HepG2 (cell line): ENCODE data around the gene DDX28. TPM values are rescaled to one million over a fixed set of nuclear protein-coding genes. Genes with fewer than 3 reads are reported as not detected.
"Not testable (repeated sequence)": the region's sequence is repeated elsewhere in the genome, so short reads cannot be mapped to it uniquely, and the experiment has no call there.

Source experiments
- FOXA1 ChIP-seq, 2 experiments: fragments of 450-650 bp in 1 of 2; sonication (generic) in 1 of 2; formaldehyde crosslinking in 1 of 2; IDR thresholded peaks; 2 replicates each; pipeline versions ENCODE4 v1.4.0 to v1.6.1; 2016 to 2020; ENCODE audit warnings: missing genetic modification reagents in 1 of 2
- FOXK1 ChIP-seq: sonication (generic); formaldehyde crosslinking; IDR thresholded peaks from 2 replicates; pipeline ENCODE4 v1.4.0; 2020; ENCODE audit warnings: low read depth, missing genetic modification reagents, borderline replicate concordance
- FOXK2 ChIP-seq: fragments of 450-650 bp; IDR thresholded peaks from 2 replicates; pipeline ENCODE4 v1.6.1; 2016
- GATA4 ChIP-seq: sonication (generic); IDR thresholded peaks from 2 replicates; pipeline ENCODE4 v1.6.1; 2016; ENCODE audit warnings: antibody characterized with exemption, low read depth, borderline replicate concordance
- MED1 ChIP-seq: sonication (generic); formaldehyde crosslinking; IDR thresholded peaks from 2 replicates; pipeline ENCODE4 v1.4.0; 2020; ENCODE audit warnings: missing genetic modification reagents
- NFYC ChIP-seq: IDR thresholded peaks from 2 replicates; pipeline ENCODE4 v1.6.1; 2016; ENCODE audit warnings: missing genetic modification reagents, missing compliant biosample characterization
- POLR2AphosphoS5 ChIP-seq: IDR thresholded peaks from 2 replicates; pipeline ENCODE4 v1.6.1; 2012; ENCODE audit warnings: low read depth, low read length
- SNAPC2 ChIP-seq: sonication (generic); formaldehyde crosslinking; IDR thresholded peaks from 2 replicates; pipeline ENCODE4 v1.8.1; 2022; ENCODE audit warnings: mild to moderate bottlenecking, missing genetic modification reagents
- SOX13 ChIP-seq, 3 experiments: fragments of 450-650 bp in 1 of 3; sonication (generic) in 1 of 3; formaldehyde crosslinking in 1 of 3; IDR thresholded peaks in 2 of 3; conservative IDR thresholded peaks in 1 of 3; 2 replicates each; pipeline versions ENCODE4 v1.5.0 to v1.6.1; 2016 to 2020; ENCODE audit warnings: antibody characterized with exemption in 1 of 3, mild to moderate bottlenecking in 1 of 3, missing compliant biosample characterization in 1 of 3, missing genetic modification reagents in 1 of 3, moderate library complexity in 1 of 3
- TARDBP ChIP-seq: sonication (generic); formaldehyde crosslinking; IDR thresholded peaks from 2 replicates; pipeline ENCODE4 v1.8.0; 2022; ENCODE audit warnings: mild to moderate bottlenecking, missing genetic modification reagents
- ZNF318 ChIP-seq: sonication (generic); formaldehyde crosslinking; IDR thresholded peaks from 2 replicates; pipeline ENCODE4 v1.4.0; 2020; ENCODE audit warnings: mild to moderate bottlenecking, missing genetic modification reagents
- ZNF350 ChIP-seq: sonication (generic); formaldehyde crosslinking; IDR thresholded peaks from 2 replicates; pipeline ENCODE4 v1.4.0; 2020; ENCODE audit warnings: mild to moderate bottlenecking, low read depth, missing genetic modification reagents, borderline replicate concordance
- ZNF501 ChIP-seq: sonication (generic); formaldehyde crosslinking; IDR thresholded peaks from 2 replicates; pipeline ENCODE4 v1.5.1; 2020; ENCODE audit warnings: mild to moderate bottlenecking, moderate library complexity, missing genetic modification reagents
- ZNF772 ChIP-seq: sonication (generic); formaldehyde crosslinking; IDR thresholded peaks from 2 replicates; pipeline ENCODE4 v1.5.0; 2020; ENCODE audit warnings: mild to moderate bottlenecking, missing genetic modification reagents
- polyA plus RNA-seq, 8 experiments: library from polyadenylated mRNA; depleted of rRNA in 3 of 8; stranded (reverse) in 7 of 8; unstranded in 1 of 8; fragments of >200 nt; fragmentation: Illumina TruSeq in 4 of 8; extraction: Trizol in 4 of 8; gene quantifications; 2 replicates each; pipeline versions ENCODE4 v1.2.1 to v1.2.3, GENCODE V29; 2011 to 2016; ENCODE audit warnings: low read depth in 4 of 8, missing spikeins in 1 of 8, mixed read lengths in 1 of 8; ENCODE audit not compliant: insufficient read depth in 1 of 8
- total RNA-seq, 5 experiments: library from RNA; depleted of rRNA; stranded (reverse); fragments of >200 nt; fragmentation: Illumina TruSeq; extraction: Trizol; gene quantifications; 2 replicates each; pipeline ENCODE4 v1.2.3, GENCODE V29; 2016; ENCODE audit warnings: low read depth in 1 of 5
- TF ChIP-seq, protein P1 (sequence below): sonication (generic); formaldehyde crosslinking; IDR thresholded peaks from 2 replicates; pipeline ENCODE4 v1.4.0; 2020; ENCODE audit warnings: missing genetic modification reagents, borderline replicate concordance

The DDX28 gene
- total and polyA plus RNA-seq, 2 of the 13 experiments (the other 11 are each of a cell fraction or from before 2014, with no cell fraction given): 14.1 to 16.4 TPM

- 0 out of 2 replicates have a peak, but pooled peaks have one; percentile 31 for TF ChIP-seq ZNF318 (CRISPR knock-in tag)
- TF ChIP-seq, protein P1, sequence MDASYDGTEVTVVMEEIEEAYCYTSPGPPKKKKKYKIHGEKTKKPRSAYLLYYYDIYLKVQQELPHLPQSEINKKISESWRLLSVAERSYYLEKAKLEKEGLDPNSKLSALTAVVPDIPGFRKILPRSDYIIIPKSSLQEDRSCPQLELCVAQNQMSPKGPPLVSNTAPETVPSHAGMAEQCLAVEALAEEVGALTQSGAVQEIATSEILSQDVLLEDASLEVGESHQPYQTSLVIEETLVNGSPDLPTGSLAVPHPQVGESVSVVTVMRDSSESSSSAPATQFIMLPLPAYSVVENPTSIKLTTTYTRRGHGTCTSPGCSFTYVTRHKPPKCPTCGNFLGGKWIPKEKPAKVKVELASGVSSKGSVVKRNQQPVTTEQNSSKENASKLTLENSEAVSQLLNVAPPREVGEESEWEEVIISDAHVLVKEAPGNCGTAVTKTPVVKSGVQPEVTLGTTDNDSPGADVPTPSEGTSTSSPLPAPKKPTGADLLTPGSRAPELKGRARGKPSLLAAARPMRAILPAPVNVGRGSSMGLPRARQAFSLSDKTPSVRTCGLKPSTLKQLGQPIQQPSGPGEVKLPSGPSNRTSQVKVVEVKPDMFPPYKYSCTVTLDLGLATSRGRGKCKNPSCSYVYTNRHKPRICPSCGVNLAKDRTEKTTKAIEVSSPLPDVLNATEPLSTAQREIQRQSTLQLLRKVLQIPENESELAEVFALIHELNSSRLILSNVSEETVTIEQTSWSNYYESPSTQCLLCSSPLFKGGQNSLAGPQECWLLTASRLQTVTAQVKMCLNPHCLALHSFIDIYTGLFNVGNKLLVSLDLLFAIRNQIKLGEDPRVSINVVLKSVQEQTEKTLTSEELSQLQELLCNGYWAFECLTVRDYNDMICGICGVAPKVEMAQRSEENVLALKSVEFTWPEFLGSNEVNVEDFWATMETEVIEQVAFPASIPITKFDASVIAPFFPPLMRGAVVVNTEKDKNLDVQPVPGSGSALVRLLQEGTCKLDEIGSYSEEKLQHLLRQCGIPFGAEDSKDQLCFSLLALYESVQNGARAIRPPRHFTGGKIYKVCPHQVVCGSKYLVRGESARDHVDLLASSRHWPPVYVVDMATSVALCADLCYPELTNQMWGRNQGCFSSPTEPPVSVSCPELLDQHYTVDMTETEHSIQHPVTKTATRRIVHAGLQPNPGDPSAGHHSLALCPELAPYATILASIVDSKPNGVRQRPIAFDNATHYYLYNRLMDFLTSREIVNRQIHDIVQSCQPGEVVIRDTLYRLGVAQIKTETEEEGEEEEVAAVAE (CRISPR knock-in tag): peak; percentile 95
- TF ChIP-seq FOXK1 (CRISPR knock-in tag): peak; percentile 64
- peak; percentile 88 for TF ChIP-seq NFYC (CRISPR knock-in tag)
- peak; percentile 25; the same call in 1 of the 2 replicates for TF ChIP-seq FOXK2
- peak; percentile 66 for TF ChIP-seq ZNF501 (CRISPR knock-in tag)
- TF ChIP-seq SNAPC2: peak; percentile 37; the same call in 1 of the 2 replicates
- peak; percentile 32; the same call in 1 of the 2 replicates for TF ChIP-seq GATA4
- TF ChIP-seq POLR2AphosphoS5: peak; percentile 72
- peak; percentile 67 for TF ChIP-seq TARDBP (CRISPR knock-in tag)
- TF ChIP-seq ZNF350 (CRISPR knock-in tag): peak; percentile 47; the same call in 1 of the 2 replicates
- TF ChIP-seq SOX13 (IDR thresholded peaks at IDR 0.05): peak; percentile 13; the same call in 1 of the 2 replicates
- peak; percentile 41 to 48; a peak in 1 of 4 replicates for TF ChIP-seq SOX13 (CRISPR knock-in tag; conservative IDR thresholded peaks at IDR 0.05 in 1 of 2, IDR thresholded peaks at IDR 0.05 in 1 of 2)
- TF ChIP-seq MED1 (CRISPR knock-in tag): peak; percentile 69
- TF ChIP-seq ZNF772 (CRISPR knock-in tag): peak; percentile 66; the same call in 1 of the 2 replicates
- not testable (repeated sequence) for TF ChIP-seq FOXA1 (IDR thresholded peaks at IDR 0.05)
- TF ChIP-seq FOXA1 (CRISPR knock-in tag; IDR thresholded peaks at IDR 0.05): peak; percentile 45; the same call in 1 of the 2 replicates
Measured at GRCh38 chr16:67998779-67999688, 24.0 kb downstream of the DDX28 start, which contains the start of gene DPEP2 (continued).
